Mucosa of descending colon (tissue), 3 donors: ENCODE results near the gene SLC22A16. TPM values are rescaled to one million over a fixed set of nuclear protein-coding genes. Genes with fewer than 3 reads are reported as not detected.
"Not testable (repeated sequence)": the region's sequence is repeated elsewhere in the genome, so short reads cannot be mapped to it uniquely, and the experiment has no call there.

ENCODE experiments used
- ATAC-seq: fragments of 200-7000 bp; cut with Tn5 transposase; one replicate; pipeline ENCODE4 v1.9.1; 2020; ENCODE audit warnings: mild to moderate bottlenecking, moderate library complexity
- DNase-seq, 3 donors: peaks; one replicate each; pipeline ENCODE4 v3.0.0-alpha.2; 2020
- H3K36me3 ChIP-seq: fragments of 200-600 bp; one replicate; pipeline ENCODE4 v1.8.0; 2021; ENCODE audit warnings: low read depth, mild to moderate bottlenecking
- H3K4me1 ChIP-seq: fragments of 200-600 bp; one replicate; pipeline ENCODE4 v1.8.0; 2021; ENCODE audit warnings: low read depth, mild to moderate bottlenecking
- H3K4me3 ChIP-seq: fragments of 200-600 bp; one replicate; pipeline ENCODE4 v1.8.0; 2021; ENCODE audit warnings: mild to moderate bottlenecking
- H3K9me3 ChIP-seq: fragments of 200-600 bp; one replicate; pipeline ENCODE4 v1.8.0; 2021; ENCODE audit warnings: mild to moderate bottlenecking
- intact Hi-C, 2 donors: fragments of 100-400 bp; cut with DNase I in 1 of 2; cut with micrococcal nuclease in 1 of 2; formaldehyde crosslinking; loops; one replicate each; pipeline versions ENCODE4 v1.11.0 to v1.11.1; 2022; cut with DNase I, micrococcal nuclease
- total RNA-seq, 3 donors: library from RNA; stranded (reverse); fragmentation: NEBNext Ultra II Directional in 2 of 3; extraction: Animal tissue kit (Norgen Biotek cat#: 25700) in 2 of 3; gene quantifications; one replicate each; pipeline versions ENCODE4 v1.2.1 to v1.2.4, GENCODE V29; 2021 to 2023
- TF ChIP-seq, protein P1 (sequence below): fragments of 200-600 bp; IDR thresholded peaks from one replicate; pipeline ENCODE4 v1.8.0; 2022; ENCODE audit warnings: antibody characterized with exemption, mild to moderate bottlenecking
- donor health status: DM: no; HTN: no; CAD: no; lungs with moderate emphysema.
- donor health status: DM: no; HTN: no; CAD: no.
- donor health status: DM: no; HTN: yes; CAD: no.

SLC22A16 gene
- total RNA-seq, 3 donors from 2014 or later: 0.16 to 0.46 TPM; not detected in 1

DNA sequence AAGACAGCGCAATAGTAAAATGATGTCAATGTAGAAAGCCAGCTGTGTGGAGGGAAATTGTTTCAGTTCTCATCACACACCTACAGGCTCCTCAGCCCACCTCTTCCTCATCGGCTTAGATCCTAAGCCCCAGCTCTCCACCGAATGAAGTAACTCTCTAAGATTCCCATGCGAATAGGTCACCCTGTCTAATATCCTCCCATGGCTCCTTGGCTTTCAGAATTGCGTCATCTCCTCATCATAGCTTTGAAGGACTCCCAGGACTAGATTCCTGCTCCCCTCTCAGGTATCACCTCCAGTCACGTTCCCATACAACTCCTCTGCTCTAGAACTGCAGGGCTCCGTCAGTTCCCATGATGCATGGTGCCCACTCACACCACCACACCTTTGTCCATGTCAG is 16.2 kb upstream of the SLC22A16 start:
- intact Hi-C loops: no loop called here

DNA sequence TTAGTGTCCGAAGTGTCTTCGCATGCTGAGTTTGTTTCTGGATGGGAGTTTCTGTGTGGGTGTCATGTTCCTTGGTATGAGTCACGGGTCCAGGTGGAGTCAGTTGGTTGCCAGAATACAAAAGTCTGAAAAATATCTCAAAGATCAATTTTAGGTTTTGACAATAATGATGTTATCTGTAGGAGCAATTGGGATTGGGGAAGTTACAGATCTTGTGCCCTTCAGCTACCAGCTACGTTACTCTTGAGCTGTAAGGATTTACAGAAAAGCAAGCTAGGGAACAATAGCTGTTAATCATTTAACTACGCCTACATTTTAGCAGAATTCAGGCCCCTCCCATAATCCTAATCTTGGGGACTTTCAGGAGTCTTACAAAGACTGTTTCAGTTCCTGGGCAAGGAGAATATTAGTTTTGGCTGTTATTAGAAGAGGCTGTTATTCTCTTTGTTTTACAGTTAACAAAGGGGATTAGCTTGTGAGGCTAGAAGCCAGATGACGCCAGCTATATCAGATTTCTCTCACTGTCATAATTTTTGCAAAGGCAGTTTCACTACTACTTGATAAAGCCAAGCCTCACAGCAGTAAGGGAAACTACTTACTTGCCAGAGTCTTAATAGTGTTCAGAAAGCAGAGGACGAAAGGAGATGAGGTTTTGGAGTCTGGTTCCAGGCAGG is 15.4 kb upstream of the SLC22A16 start:
- no peak for ATAC-seq
- no peak for DNase-seq
- no peaks in the 10 kb centered on the region for H3K36me3 ChIP-seq
- intact Hi-C loops: no loop called here
- TF ChIP-seq, protein P1, sequence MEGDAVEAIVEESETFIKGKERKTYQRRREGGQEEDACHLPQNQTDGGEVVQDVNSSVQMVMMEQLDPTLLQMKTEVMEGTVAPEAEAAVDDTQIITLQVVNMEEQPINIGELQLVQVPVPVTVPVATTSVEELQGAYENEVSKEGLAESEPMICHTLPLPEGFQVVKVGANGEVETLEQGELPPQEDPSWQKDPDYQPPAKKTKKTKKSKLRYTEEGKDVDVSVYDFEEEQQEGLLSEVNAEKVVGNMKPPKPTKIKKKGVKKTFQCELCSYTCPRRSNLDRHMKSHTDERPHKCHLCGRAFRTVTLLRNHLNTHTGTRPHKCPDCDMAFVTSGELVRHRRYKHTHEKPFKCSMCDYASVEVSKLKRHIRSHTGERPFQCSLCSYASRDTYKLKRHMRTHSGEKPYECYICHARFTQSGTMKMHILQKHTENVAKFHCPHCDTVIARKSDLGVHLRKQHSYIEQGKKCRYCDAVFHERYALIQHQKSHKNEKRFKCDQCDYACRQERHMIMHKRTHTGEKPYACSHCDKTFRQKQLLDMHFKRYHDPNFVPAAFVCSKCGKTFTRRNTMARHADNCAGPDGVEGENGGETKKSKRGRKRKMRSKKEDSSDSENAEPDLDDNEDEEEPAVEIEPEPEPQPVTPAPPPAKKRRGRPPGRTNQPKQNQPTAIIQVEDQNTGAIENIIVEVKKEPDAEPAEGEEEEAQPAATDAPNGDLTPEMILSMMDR: no peak
- H3K4me3 ChIP-seq: no peak overlapping the region
- no peaks in the 10 kb centered on the region for H3K4me1 ChIP-seq
- no peaks in the 10 kb centered on the region for H3K9me3 ChIP-seq

More for the DNA sequence above, 16.2 kb upstream of the SLC22A16 start:
- H3K4me3 ChIP-seq: no peak overlapping the region
- H3K4me1 ChIP-seq: no peaks in the 10 kb centered on the region
- ATAC-seq: no peak
- H3K9me3 ChIP-seq: no peaks in the 10 kb centered on the region
- TF ChIP-seq, protein P1: no peak
- H3K36me3 ChIP-seq: no peaks in the 10 kb centered on the region
- DNase-seq: no peak

DNA sequence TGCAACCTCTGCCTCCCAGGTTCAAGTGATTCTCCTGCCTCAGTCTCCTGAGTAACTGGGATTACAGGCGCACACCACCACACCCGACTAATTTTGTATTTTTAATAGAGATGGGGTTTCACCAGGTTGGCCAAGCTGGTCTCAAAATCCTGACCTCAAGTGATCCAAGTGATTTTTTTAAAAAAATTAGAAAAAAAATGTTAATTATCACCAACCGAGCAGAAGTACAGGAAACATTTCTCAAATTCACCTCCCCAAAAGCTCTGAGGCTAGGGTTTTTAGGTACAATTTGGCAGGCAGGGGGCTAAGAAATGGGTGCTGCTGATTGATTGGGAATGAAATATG is 14.9 kb upstream of the SLC22A16 start:
- ATAC-seq: no peak
- intact Hi-C loops: no loop called here

DNA sequence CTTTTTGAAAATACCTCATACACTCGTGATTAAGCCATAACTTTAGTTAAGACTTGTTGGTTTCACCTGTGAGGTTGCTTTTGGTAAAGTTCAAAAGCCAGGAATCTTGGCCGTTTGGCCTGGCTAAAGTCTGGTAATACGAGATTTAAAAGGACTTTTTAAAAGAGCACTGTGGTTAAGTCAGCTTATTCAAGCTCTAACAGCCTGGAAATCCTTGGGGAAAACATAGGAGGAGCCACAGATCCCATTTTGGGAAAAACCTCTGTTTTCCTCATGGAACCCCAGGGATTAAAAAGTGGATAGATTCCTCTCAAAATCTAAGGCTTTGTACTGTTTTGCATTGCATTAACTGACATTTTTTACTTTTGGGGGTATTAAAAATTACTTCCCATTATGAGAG is 13.7 kb upstream of the SLC22A16 start:
- Histone ChIP-seq H3K4me1 (no peaks in the 10 kb centered on the region), H3K36me3 (no peaks in the 10 kb centered on the region), H3K4me3 (no peak overlapping the region), H3K9me3 (no peaks in the 10 kb centered on the region)
- ATAC-seq (no peak), DNase-seq (no peak)
- intact Hi-C loops: no loop called here
- TF ChIP-seq, protein P1: no peak

More for the DNA sequence above, 14.9 kb upstream of the SLC22A16 start:
- Histone ChIP-seq H3K4me3 (no peak overlapping the region), H3K4me1 (no peaks in the 10 kb centered on the region), H3K36me3 (no peaks in the 10 kb centered on the region), H3K9me3 (no peaks in the 10 kb centered on the region)
- TF ChIP-seq, protein P1: no peak
- DNase-seq: no peak

DNA sequence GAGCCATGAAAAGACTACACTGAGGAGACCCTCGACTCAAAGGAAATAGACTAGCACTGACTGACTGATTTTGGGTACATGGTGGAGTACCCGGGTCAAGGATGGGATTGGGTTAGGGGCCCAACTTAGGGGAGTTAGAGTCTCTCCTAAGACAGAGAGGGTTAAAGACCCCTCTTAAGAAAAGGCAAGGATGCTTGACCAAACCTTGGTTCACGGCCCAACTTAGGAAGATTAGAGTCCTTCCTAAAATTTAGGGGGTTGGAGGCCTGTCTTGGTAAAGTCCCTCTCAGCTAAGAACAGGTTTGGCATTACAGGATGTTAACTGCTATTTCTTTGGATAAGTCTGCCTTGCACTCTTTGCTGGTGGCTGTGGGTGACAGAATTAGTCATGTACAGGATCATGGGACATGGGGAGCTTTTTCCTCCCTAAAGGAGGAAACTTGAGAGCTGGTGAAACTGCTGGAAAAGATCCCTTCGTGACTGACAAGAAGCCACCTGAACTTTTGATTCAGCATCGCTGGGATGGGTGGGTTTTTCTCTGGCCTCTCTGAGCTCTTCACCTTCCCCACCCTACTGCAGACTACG is 12.3 kb upstream of the SLC22A16 start:
- H3K9me3 ChIP-seq: no peaks in the 10 kb centered on the region
- H3K36me3 ChIP-seq: no peaks in the 10 kb centered on the region
- ATAC-seq (no peak), DNase-seq (no peak)
- TF ChIP-seq, protein P1: no peak
- no peak overlapping the region for H3K4me3 ChIP-seq
- intact Hi-C loops: no loop called here
- no peaks in the 10 kb centered on the region for H3K4me1 ChIP-seq

DNA sequence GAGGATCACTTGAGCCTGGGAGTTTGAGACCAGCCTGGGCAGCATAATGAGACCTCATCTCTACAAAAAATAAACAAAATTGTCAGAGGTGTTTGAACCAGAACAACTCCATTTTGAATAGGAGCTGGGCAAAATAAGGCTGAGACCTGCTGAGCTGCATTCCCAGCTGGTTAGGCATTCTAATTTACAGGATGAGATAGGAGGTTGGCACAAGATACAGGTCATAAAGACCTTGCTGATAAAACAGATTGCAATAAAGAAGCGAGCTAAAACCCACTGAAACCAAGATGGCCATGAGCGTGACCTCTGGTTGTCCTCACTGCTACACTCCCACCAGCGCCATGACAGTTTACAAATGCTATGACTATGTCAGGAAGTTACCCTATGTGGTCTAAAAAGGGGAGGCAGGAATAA is 11.6 kb upstream of the SLC22A16 start:
- intact Hi-C loops, H3K4me3 ChIP-seq, ATAC-seq: not testable (repeated sequence)

More for the DNA sequence above, 11.6 kb upstream of the SLC22A16 start:
- not testable (repeated sequence) for DNase-seq, H3K9me3 ChIP-seq, H3K4me1 ChIP-seq, H3K36me3 ChIP-seq
